ENCODE results near the gene RAB3C.

DNA sequence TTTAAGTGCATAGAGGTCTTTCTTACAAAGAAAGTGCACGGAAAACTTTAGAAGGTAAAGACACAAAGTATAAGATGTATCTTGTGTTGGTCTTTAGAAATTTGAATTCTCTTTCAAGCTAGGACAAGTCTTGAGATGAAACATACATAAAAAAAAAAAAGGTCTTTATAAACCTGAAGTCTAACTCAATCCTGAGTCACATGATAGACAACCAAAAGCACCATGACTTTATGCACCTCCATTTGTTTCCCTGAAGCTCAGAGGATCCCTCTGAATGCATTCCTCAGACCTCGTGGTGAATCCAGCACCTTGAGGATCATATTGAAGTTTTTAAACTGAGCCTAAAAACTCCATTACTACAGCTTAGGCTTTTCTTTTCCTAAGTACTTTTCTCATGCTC lies 91.8 kb downstream of the RAB3C start:
- TF ChIP-seq, protein P1, sequence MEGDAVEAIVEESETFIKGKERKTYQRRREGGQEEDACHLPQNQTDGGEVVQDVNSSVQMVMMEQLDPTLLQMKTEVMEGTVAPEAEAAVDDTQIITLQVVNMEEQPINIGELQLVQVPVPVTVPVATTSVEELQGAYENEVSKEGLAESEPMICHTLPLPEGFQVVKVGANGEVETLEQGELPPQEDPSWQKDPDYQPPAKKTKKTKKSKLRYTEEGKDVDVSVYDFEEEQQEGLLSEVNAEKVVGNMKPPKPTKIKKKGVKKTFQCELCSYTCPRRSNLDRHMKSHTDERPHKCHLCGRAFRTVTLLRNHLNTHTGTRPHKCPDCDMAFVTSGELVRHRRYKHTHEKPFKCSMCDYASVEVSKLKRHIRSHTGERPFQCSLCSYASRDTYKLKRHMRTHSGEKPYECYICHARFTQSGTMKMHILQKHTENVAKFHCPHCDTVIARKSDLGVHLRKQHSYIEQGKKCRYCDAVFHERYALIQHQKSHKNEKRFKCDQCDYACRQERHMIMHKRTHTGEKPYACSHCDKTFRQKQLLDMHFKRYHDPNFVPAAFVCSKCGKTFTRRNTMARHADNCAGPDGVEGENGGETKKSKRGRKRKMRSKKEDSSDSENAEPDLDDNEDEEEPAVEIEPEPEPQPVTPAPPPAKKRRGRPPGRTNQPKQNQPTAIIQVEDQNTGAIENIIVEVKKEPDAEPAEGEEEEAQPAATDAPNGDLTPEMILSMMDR (optimal IDR thresholded peaks at IDR 0.05 in 1 of 3, IDR thresholded peaks at IDR 0.05 in 1 of 3, conservative IDR thresholded peaks at IDR 0.05 in 1 of 3; ENCODE audit: extremely low read depth in 1 of 3, insufficient read depth in 2 of 3, low read length in 3 of 3), result no peak
- no peak for TF ChIP-seq EZH2 (IDR thresholded peaks at IDR 0.05; ENCODE audit: low read length)
